NCI-H1417 (cell line): ENCODE data around the gene SMIM41.
"Not testable (repeated sequence)": the region's sequence is repeated elsewhere in the genome, so short reads cannot be mapped to it uniquely, and the experiment has no call there.

ENCODE experiments used
- DNase-seq, 3 experiments: peaks; one replicate each; lab custom pipeline; 2025; lab: John Stamatoyannopoulos, UW

SMIM41 gene

DNA sequence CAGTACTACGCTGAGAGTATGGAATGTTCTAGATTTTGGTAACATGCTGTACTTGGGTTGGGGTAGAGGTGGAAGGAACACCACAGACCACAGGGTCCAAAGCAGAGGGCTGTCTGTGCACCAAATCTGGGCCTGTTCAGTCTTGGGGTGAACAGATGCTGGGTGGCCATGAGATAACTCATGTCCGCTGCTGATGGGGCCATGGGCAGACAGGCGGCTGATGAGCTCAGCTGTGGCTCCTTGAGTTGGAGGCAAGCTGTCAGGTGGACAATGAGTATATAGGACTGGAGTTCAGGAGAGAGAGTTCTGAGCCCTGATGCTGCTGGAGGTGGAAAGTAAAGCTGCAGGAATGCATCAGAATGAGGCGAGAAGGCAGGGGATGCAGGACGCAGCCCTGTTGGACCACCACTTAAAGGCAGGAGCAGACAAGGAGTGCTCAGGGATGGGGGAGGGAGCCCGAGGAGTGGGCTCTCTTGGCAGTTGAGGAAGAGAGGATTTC is 6.2 kb downstream of the SMIM41 start:
- DNase-seq = no peak

DNA sequence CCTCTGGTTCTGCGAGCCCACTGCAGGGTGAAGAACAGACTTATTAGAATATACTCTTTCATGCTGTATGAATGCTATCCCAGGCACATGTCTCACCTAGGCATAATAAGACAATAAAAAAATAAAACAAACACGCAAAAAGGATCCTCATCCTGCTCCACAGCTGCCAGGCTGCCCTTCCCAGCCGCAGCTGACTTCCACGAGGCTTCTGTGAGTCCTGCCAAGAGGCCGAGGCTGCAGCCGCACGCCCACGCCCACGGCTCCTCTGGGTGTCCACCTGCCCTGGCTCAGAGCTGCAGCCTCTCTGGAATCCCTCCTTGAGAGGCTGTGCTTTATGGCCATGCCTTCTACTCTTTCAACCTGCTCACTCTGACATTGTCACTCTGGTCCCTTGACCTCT is 6.9 kb downstream of the SMIM41 start:
- DNase-seq = peak in 1 of 3 experiments; percentile 17

DNA sequence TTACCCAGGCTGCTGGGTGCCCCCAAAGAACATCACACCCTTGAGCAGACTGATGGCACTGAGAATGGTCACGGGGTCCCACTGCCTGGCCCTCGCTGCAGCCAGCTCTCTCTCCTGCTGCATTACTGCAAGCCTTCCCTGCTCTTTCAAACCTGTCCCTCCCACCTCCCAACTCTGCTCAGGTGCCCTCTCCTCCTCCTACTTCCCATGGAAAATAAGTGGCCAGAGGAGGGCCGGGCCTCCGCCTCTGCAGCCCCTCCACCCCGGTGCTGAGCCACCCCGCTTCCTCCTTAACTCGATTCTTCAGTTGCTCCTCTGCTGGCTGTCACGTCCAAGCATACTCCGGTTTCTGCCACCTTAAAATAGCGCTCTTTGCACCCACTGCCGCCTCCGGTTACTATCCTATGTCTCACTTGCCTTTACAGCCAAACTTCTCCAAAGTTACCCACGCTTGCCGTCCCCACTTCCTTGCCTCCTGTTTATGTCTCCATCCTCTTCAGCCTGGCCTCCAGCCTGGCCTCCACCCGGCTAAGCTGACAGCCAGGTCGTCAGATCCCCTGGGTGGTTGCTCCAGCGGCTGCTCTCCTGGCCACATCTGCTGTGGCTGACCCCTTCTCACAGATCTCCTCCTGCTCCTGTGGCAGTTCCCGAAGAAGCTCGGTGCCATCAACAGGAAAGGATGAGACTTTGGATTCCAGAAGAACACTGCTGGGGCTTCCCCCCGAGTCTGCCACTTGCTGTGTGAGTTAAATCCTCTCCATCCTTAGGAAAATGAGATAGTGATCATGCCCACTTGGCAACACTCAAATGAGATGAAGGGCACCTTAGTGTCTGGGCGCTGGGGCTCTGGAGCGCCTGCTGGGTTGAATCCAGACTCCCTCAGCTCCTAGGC is 7.7 kb downstream of the SMIM41 start:
- no peak for DNase-seq

DNA sequence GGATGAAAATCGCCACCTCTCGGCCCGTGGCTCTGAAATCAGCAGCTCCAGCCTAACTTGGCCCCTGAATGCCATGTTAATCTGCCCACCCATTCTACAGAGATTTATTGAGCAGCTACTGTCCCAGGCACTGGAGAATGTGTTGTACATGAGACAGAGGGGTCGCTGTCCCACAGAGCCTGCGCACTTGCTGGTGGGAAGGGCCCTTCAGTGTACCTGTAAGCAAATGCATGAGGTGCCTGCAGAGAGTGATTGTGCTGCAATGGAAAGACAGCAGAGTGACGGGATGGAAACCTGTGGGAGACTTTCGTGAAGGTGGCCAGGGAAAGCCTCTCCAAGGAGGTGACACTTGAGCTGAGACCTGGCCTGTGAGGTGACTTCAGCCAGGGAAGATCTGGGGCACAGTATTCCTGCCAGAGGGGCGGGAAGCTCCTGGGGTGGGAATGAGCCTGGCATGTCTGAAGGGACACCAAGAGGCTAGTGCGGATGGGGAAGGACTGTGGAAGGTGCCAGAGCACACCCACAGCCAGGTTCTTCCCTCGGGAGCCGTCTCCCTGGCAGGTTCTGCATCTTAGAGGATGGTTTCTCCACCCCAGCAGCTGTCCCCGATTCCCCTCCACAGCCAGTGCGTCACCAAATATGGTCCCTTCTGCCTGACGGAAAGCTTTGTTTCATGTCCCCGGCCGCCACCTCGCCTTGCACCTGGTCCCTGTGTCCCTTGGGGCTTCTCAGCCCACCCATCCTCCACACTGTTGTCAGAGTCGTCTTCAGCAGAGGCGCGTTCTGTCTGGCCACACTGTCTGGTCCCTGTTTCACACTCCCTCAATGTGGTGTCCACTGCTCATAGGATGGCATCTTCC is 8.7 kb downstream of the SMIM41 start:
- DNase-seq = peak in 2 of 3 experiments; percentile 41 to 65

DNA sequence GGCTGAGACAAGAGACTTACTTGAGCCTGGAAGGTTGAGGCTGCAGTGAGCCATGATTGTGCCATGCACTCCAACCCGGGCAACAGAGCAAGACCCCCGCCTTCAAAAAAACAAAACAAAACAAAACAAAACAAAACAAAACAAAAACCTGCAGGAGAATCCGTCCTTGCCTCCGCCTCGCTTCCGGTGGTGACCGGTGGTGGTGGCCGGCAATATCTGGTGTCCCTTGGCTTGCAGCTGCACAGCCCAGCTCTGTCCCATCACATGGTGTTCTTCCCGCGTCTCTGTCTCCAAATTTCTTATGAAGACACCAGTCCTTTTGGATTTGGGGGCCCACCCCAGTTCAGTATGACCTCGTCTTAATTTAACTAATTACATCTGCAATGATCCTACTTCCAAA is 10.0 kb downstream of the SMIM41 start:
- no peak for DNase-seq

DNA sequence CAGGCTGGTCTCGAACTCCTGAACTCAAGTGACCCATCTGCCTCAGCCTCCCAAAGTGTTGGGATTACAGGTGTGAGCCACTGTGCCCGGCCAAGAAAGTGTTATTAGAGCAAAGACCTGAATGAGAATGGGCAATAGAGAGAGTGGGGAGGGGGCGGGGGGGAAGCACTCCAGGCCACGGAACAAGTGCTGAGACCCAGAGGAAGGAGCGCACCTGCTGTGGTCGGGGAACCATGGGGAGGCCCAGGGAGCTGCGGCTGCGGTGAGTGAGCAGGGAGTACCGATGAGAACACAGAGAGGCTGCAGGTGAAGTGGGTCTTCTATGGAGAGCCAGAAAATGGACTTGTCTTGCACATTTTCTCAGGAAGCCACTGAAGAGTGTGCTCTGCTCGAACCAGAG is 10.8 kb downstream of the SMIM41 start:
- DNase-seq = peak in 1 of 3 experiments; percentile 87

DNA sequence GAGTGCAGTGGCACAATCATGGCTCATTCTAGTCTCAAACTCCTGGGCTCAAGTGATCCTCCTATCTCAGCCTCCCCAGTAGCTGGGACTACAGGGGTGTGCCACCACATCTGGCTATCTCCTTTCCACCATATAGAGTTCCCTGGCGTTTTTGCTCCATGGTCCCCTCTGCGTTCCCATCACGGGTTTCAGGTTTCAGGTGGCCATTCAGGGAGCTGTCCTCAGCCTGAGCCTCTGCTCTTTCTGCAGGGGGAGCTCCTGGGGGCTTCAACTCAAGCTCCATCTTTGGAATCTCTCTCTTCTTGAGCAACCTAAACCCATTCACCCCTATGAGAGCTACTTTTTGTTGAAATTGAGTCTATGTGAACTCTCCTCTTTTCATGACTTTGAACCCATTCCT is 11.6 kb downstream of the SMIM41 start:
- no peak for DNase-seq

DNA sequence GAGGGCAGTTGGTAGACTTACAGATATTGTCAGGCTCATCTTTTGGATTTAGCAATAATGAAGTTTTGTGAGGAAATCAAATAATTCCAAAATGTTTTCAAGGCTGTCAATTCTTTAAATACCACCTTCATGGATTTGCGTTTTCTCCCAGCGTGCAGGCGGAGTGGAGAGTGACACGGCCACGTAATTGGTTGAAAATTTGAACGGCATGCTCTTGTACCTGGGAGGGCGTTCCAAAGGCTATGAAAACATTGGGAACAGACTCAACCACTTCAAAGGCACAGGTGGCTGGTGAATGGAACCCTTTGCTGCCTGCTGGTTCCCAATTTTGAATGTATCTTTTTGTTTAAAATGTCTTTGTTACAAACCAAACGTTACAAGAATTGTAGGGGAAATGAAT is 12.4 kb downstream of the SMIM41 start:
- peak; percentile 8 to 78 (median 63) for DNase-seq

DNA sequence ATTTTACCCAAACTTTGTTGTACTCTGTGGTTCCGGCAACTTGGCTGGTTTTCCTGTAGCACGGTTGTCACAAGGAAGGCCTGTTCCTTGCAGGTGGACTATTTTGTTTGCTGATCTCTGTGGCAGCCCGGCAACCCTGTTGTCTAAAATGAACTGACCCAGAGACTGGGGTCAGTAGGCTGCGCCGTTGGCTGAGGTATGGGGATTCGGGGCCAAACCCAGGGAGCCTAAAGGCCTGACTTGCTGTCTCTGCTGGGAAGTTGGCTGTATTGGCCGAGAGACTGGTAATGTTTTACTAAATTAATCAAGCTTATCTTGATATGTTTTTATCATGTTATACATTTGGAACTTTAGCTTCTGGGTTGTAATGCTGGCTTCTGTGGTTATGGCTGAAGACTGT is 13.8 kb downstream of the SMIM41 start:
- no peak for DNase-seq

DNA sequence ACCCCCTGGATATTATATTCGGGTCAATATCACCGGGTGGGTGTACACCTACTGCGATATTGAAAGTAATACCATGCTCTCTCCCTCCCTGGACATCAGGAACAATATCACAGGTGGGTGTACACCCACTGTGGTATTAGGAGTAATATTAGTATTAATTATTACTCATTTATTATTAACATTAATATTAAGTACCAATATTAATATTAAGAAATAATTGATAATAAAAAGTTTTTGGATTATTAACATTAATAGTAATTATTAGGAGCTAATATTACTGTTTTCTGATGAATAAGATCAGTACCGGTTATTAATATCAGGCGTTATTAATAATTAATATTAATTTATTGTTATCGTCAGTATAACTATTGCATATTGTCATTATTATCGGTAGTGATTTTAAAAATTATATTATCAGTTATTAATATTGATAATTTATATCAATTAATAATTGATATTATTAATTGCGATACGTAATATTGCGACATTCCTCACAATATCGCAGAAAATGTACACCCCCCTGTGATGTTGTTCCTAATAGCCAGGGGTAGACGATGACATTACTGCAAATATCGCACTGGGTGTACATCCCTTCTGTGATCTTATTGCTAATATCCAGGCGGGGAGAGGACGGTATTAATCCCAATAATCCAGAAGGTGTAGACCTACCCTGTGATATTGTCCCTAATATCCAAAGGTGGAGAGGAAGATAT is 17.0 kb downstream of the SMIM41 start:
- DNase-seq = no peak

DNA sequence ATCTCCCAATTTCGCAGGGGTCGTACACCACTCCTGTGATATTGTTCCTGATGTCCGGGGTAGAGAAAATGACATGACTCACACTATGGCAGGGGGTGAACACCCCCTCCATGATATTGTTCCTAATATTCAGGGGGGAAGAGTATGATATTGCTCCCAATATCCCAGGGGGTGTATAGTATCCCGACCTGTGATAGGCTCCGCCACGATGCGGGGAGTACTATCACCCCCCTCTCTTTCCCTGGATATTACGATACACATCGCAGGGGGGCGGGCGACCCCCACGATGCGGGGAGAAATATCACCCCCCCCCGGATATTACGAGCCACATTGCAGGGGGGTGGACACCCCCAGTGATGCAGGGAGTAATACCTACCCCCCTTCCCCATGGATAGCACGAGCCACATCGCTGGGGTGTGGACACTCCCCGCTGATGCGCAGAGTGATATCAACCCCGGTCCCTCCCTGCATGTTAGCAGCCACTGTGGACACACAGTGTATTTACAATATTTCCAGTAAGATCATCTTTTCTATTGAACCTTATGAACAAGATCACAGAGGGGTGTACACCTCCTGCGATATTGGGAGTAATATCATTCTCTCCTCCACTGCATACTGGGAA is 17.7 kb downstream of the SMIM41 start:
- DNase-seq = no peak

DNA sequence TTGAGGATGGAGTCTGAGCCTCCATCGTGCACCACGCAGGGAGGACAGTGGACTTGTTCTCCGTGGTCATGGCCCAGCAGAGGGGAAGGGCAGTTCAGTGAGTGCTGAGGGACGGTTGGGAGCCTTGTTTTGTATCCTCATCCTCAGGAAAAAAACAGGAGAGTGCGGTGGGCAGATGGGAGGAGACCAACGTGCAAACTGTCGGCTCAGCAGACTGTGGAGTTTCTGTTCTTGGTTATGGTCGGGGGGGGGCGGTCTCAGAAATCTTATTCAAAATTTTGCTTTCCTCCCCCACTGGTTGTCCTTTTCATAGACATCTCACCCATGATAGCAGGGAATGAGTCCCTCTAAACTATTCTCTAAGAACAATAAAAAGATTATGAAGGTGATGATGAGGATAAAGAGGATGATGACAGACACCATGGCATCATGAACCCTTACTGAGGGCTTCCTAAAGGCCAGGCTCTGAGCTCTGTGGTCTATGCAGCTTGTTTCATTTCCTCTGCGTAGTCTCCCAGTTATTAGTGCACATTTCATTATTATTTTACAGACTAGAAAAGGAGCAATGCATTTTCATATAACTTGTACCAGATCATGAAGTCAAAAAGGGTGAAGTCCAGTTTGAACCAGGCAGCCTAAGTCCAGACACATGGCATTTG is 25.1 kb downstream of the SMIM41 start:
- DNase-seq = not testable (repeated sequence)

DNA sequence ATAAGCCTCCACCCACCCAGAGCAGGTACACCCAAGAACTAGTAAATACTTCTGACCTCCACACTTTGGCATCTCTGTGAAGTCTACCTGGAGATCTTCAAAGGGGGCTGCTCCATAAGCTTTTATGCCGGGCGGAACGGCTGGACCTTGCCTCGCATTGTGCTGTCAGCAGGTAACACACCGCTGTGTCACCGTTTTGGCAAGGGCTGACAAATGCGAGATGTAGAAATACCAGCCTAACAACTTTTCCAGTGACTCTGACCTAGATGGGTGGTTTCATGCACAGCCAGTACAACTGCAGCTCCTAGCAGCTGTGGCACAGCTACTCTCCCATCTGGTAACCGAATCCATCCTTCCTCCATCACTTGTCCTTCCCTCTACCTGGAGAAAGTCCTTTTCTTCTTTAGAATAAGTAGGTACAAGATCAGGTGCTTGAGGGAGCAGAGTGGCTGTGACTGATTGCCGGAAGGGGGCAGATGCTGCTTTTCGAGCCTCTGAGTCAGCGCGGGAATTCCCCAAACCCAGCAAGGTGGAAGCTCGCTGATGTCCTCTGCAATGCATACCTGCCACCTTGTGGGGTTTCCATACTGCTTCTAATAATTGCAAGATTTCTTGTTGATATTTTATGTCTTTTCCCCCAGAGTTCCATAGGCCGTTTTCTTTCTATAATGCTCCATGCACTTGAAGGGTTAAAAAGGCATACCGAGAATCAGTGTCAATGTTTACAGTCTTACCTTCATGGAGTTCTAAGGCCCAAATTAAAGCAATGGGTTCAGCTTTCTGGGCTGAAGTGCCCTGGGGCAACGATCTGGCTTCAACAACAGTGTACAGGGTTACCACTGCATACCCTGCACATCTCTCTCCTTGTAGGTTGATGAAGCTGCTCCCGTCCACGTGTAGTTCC is 37.0 kb downstream of the SMIM41 start:
- DNase-seq = peak; percentile 25 to 50 (median 37)

DNA sequence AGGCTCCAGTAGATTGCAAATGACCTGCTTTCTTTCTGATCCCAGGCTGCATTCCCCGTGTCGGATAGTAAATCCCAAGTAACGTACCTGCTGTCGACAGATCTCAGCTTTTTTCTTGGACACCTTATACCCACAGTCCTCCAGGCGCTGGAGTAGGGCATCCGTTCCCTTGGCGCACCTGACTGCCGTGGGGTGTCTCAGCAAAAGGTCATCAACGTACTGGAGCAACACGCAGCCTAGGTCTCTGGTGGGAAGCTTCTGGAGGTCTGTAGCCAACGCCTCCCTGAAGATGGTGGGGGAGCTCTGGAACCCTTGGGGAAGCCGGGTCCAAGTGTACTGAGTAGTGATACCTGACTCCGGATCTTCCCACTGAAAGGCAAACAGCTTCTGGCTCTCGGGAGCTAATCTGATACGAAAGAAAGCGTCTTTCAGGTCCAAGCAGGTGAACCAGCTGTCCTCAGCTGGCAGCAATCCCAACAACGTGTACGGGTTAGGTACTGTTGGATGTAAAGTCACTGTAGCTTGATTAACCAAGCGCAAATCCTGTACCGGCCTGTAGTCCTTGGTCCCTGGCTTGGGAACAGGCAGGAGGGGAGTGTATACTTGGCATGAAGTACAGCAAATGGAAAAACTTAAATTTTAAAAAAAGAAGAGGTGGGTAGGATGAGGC is 38.4 kb downstream of the SMIM41 start:
- DNase-seq = not testable (repeated sequence)

DNA sequence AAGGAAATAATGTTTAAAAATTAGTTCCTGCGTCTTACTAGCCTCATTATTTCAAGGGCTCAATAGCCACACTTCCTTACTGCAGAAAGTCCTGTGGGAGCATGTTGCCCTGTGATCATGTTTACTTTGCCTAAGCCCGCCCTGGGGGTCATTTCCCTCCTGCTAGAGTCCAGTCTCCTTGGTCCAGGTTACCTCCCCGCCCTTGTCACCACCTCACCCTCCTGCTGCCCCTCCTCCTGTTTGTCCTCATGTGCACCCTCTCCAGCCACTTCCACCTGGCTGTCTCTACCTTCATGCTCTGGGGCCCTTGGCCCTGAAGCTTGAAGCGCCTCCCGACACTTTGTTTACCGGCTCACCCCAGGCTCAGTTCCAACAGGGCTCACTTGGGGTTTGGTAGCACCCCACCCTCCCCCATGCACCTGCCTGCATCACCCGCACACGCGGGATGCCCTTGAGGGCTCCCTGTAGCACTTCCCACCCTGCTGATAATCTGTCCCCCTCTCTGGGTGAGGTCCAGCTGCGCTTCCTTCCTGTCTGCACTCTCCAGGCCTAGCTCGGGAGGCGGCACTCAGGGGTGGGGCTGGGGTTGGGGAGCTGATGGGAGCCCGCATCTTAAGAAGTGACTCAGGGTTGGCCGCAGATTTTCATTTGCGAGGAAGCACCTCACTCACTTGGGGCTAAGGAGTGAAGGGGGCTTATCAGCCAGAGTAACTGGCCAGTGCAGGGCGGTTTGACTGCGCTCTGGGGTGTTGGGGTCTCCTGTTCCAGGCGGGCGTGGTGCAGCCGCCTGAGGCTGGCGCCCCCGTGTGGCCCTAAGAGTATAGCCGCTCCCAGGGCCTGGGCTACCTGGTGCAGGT is 40.1 kb downstream of the SMIM41 start:
- peak; percentile 82 to 86 (median 85) for DNase-seq

DNA sequence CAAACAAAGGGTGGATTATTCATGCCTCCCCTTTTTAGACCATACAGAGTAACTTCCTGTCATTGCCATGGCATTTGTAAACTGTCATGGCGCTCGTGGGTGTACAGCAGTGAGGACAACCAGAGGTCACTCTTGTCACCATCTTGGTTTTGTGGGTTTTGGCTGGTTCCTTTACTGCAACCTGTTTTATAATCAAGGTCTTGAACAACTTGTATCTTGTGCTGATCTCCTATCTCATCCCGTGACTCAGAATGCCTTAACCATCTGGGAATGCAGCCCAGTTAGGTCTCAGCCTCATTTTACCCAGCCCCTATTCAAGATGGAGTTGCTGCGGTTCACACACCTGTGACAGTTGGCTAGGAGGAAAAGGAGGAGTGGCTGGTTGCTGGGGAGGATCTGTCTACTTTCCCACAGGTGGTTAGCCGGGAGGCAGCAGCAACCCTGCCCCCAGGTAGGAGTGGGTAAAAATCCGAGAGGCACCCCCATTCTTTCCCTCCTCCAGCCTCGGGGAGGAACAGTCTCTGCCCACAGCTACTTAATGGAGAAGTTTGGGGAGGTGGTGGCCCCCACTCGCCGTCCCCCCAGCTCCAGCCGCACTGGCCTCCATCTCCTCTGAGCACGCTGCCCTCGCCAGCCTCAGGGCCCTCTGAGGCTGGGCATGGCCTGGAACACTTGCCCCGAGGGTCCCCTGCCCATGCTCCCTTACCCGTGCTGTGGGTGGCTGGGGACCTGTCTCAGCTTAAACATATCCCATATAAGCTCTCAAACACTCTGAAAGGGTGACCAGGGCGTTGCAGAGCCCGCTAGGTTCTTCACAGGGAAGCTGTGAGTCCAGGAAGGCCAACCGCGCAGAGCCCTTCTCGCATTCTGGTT is 41.7 kb downstream of the SMIM41 start:
- DNase-seq = no peak

DNA sequence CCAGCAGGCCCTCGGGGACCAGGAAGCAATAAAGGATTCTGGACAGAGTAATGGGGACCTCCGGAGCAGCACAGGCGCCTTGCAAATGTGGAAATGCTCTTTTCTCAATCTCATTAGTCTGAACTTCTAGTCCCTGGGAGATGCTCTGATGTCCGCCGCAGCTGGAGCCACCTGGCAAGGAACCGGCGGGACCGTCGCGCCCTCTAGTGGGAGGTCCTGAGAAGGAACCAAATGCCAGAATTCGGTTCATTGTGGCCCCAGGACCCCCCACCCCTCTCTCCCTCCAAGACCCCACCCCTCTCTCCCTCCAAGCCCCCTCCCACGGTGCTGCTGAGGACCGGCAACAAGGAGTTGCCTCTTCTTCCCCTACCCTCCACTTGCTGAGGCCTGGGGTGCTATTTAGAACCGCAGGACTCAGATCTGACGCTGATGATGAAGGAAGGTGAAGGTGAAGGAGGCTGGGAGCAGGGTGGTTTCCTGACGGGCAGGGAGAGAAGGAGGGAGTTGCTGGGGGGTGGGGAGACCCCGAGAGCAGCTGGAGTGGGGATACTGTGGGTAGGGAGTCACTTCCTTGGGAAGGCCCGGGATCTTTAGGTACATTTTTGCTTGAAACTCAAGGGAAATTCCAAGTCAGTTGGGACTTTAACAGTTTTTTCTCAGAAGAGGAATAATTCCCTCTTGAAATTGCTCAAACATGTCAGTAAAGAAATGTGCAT is 42.5 kb downstream of the SMIM41 start:
- DNase-seq = peak; percentile 42 to 78 (median 66)
